Endothelial cell of umbilical vein (primary cell): ENCODE data around the gene TYSND1.

Experiments
- POLR2A ChIP-seq: IDR thresholded peaks from 2 replicates; pipeline ENCODE4 v1.6.1; 2012; ENCODE audit warnings: low read depth, mild to moderate bottlenecking, control low read depth, low read length
- POLR2AphosphoS5 ChIP-seq: IDR thresholded peaks from 2 replicates; pipeline ENCODE4 v1.6.1; 2012; ENCODE audit warnings: low read depth, mild to moderate bottlenecking, control low read depth, low read length, moderate library complexity; ENCODE audit not compliant: insufficient read depth
- TF ChIP-seq, protein P1 (sequence below): IDR thresholded peaks from 2 replicates; pipeline ENCODE4 v1.6.1; 2011; ENCODE audit not compliant: insufficient read depth, insufficient read length
- TF ChIP-seq, protein P2 (sequence below), 2 donors: IDR thresholded peaks; 1 replicate in 1 of 2; 2 replicates in 1 of 2; pipeline ENCODE4 v1.5.1; 2011; ENCODE audit warnings: low read length in 2 of 2, mild to moderate bottlenecking in 2 of 2, moderate library complexity in 2 of 2, control low read depth in 1 of 2, inconsistent platforms in 1 of 2, low read depth in 1 of 2; ENCODE audit not compliant: insufficient read depth in 1 of 2; ENCODE audit errors: extremely low read depth in 1 of 2

DNA sequence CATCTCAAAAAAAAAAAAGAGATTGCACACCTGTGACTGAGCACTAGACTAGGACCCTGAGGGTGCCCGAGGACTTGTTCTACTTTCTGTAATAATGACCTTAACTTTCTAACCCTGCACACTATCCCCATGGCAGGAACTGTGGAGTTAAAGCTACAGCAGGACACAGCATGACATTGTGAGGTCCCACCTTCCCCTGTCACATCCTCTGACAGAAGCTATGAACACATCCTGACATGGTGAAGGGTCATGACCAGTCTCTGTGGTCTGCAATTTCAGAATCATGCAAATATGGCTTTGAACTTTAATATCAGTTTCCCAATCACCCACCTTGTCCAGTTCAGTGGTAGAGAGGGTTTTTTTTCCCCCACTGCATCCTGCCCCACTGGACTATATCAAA lies 42.3 kb upstream of the TYSND1 start:
- TF ChIP-seq, protein P1, sequence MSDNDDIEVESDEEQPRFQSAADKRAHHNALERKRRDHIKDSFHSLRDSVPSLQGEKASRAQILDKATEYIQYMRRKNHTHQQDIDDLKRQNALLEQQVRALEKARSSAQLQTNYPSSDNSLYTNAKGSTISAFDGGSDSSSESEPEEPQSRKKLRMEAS, result no peak
- TF ChIP-seq POLR2A, result no peak
- TF ChIP-seq, protein P2, sequence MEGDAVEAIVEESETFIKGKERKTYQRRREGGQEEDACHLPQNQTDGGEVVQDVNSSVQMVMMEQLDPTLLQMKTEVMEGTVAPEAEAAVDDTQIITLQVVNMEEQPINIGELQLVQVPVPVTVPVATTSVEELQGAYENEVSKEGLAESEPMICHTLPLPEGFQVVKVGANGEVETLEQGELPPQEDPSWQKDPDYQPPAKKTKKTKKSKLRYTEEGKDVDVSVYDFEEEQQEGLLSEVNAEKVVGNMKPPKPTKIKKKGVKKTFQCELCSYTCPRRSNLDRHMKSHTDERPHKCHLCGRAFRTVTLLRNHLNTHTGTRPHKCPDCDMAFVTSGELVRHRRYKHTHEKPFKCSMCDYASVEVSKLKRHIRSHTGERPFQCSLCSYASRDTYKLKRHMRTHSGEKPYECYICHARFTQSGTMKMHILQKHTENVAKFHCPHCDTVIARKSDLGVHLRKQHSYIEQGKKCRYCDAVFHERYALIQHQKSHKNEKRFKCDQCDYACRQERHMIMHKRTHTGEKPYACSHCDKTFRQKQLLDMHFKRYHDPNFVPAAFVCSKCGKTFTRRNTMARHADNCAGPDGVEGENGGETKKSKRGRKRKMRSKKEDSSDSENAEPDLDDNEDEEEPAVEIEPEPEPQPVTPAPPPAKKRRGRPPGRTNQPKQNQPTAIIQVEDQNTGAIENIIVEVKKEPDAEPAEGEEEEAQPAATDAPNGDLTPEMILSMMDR (IDR thresholded peaks at IDR 0.05; ENCODE audit: extremely low read depth in 1 of 2, insufficient read depth in 1 of 2, low read depth in 1 of 2, low read length in 2 of 2), result no peak
- TF ChIP-seq POLR2AphosphoS5, result no peak
